GM19193 (cell line): ENCODE data around the gene NXF1.

Experiments
- POLR2A ChIP-seq: IDR thresholded peaks from 4 replicates; pipeline ENCODE4 v1.6.1; 2011; ENCODE audit not compliant: insufficient read depth, insufficient read length; ENCODE audit errors: extremely low read depth

The NXF1 gene

GRCh38 chr11:62839050-62839945 lies 34.1 kb upstream of the NXF1 start, which contains the start of gene WDR74:
Gene WDR74, minus strand, starts transcription at chr11:62839590. Its CDS starts 20 bp downstream, at chr11:62839570.
- peak; percentile 91 for TF ChIP-seq POLR2A

GRCh38 chr11:62835336-62835735 lies 30.1 kb upstream of the NXF1 start:
- no peak for TF ChIP-seq POLR2A

- TF ChIP-seq POLR2A: no peak
Observed at GRCh38 chr11:62832336-62833234, 27.3 kb upstream of the NXF1 start, which contains the start of gene TEX54. Gene TEX54, minus strand, starts transcription at chr11:62832841.

GRCh38 chr11:62831520-62832335 lies 26.5 kb upstream of the NXF1 start, which contains the start of gene STX5:
Gene STX5, minus strand, starts transcription at chr11:62832051. Its CDS starts 808 bp downstream, at chr11:62831243.
- peak; percentile 82 for TF ChIP-seq POLR2A

GRCh38 chr11:62830904-62831519 lies 25.8 kb upstream of the NXF1 start:
- TF ChIP-seq POLR2A: no peak

GRCh38 chr11:62823677-62824076 lies 18.4 kb upstream of the NXF1 start:
- TF ChIP-seq POLR2A: no peak

GRCh38 chr11:62817129-62817528 lies 11.9 kb upstream of the NXF1 start:
- no peak for TF ChIP-seq POLR2A

GRCh38 chr11:62816557-62816956 lies 11.3 kb upstream of the NXF1 start:
- no peak for TF ChIP-seq POLR2A

- TF ChIP-seq POLR2A: no peak
Observed at GRCh38 chr11:62811659-62812058, 6.4 kb upstream of the NXF1 start.

- TF ChIP-seq POLR2A: no peak
Observed at GRCh38 chr11:62810748-62811147, 5.5 kb upstream of the NXF1 start.

GRCh38 chr11:62806611-62807121 lies 1.4 kb upstream of the NXF1 start:
- TF ChIP-seq POLR2A: no peak

- no peak for TF ChIP-seq POLR2A
Observed at GRCh38 chr11:62805961-62806441, 761 bp upstream of the NXF1 start.

GRCh38 chr11:62804310-62805075 lies 747 bp downstream of the NXF1 start:
- TF ChIP-seq POLR2A: no peak
